Measurements from ENCODE around the gene UQCRQ. TPM values are rescaled to one million over a fixed set of nuclear protein-coding genes. Genes with fewer than 3 reads are reported as not detected.

UQCRQ gene
- total and polyA plus RNA-seq, 2 donors (not counting 3 experiments of a cell fraction or from before 2014, with no cell fraction given), result 246 to 390 TPM

DNA sequence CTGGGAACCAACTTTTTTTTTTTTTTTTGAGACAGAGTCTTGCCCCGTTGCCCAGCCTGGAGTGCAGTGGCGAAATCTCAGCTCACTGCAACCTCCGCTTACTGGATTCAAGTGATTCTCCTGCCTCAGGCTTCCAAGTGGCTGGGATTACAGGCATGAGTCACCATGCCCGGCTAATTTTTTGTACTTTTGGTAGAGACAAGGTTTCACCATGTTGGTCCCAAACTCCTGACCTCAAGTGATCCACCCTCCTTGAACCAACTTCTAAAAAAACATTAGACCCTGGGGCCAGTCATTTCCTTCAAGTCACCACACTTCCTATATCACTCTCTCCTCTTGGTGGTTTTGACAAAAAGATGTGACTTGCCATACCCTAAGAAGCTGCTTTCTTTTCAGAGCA is 25.1 kb upstream of the UQCRQ start:
- BruUV-seq (replicated peaks), result no TSS peak
- no peak for DNase-seq (ENCODE audit: low read depth, low spot score)
- intact Hi-C loops (cut with micrococcal nuclease), result no loop called here
- Histone ChIP-seq H3K9ac (replicated peaks; ENCODE audit: extremely low read depth, insufficient read depth, low read length) (no peak overlapping the region), H3K27me3 (ENCODE audit: control insufficient read depth in 2 of 2, insufficient read depth in 2 of 2, low read length in 2 of 2) (no peaks in the 10 kb centered on the region), H3K27ac (ENCODE audit: insufficient read depth, low read depth, low read length) (no peak overlapping the region), H3K4me2 (ENCODE audit: insufficient read depth, low read length) (no peak overlapping the region), H3K79me2 (ENCODE audit: control insufficient read depth, insufficient read depth, low read length) (no peaks in the 10 kb centered on the region), H2AFZ (ENCODE audit: low read depth, low read length) (no peak overlapping the region), H4K20me1 (replicated peaks; ENCODE audit: control insufficient read depth, extremely low read depth, insufficient read depth, low read length) (no peaks in the 10 kb centered on the region), H3K9me1 (replicated peaks; ENCODE audit: control insufficient read depth, extremely low read depth, insufficient read depth, low read length) (no peaks in the 10 kb centered on the region), H3K4me3 (replicated peaks in 1 of 3; ENCODE audit: insufficient read depth in 1 of 3, low read depth in 1 of 3, low read length in 3 of 3) (no peak overlapping the region), H3K9me3 (replicated peaks; ENCODE audit: control insufficient read depth, insufficient read depth, low read length) (no peaks in the 10 kb centered on the region), H3K36me3 (ENCODE audit: control insufficient read depth in 2 of 2, extremely low read depth in 1 of 2, insufficient read depth in 2 of 2, low read length in 2 of 2) (no peaks in the 10 kb centered on the region), H3K4me1 (ENCODE audit: control insufficient read depth, extremely low read depth, insufficient read depth, low read length) (peaks cover 22% of the 10 kb centered on the region)
- ChIA-PET CTCF (interaction anchor here (1.1 to 2.2 kb wide), 4 partner anchors 12 to 23 kb away, joined by 3 to 10 read pairs (median 5); no protein-coding TSS in a partner anchor), POLR2A (no interaction called here)
- dilution Hi-C loops (cut with MboI; ENCODE audit: extremely low pct_ligation_motif_present, low sequenced_read_pairs), result no loop called here
- TF ChIP-seq, protein P1, sequence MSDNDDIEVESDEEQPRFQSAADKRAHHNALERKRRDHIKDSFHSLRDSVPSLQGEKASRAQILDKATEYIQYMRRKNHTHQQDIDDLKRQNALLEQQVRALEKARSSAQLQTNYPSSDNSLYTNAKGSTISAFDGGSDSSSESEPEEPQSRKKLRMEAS (IDR thresholded peaks at IDR 0.05; ENCODE audit: insufficient read depth, insufficient read length), result no peak
- TF ChIP-seq POLR2AphosphoS5 (IDR thresholded peaks at IDR 0.05; ENCODE audit: insufficient read depth, low read depth, low read length), result no peak
- no peak for FAIRE-seq

DNA sequence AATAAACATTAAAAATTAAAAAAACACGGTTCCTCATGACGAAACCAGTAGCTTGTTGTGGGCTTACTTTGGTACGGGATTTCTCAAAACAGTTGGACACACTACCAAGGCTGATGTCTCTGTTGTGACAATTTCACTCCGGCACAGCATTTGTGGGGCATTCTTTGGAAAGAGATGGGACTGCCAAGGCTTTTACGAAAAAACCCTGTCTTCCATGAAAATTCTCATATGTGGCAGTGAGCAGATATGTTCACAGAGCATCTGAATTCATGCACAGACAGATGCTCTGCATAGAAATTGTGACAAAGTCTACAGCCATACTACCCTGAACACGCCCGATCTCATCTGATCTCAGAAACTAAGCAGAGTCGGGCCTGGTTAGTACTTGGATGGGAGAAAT is 18.2 kb upstream of the UQCRQ start:
- Histone ChIP-seq H3K4me2 (ENCODE audit: insufficient read depth, low read length) (no peak overlapping the region), H3K4me3 (replicated peaks in 1 of 3; ENCODE audit: insufficient read depth in 1 of 3, low read depth in 1 of 3, low read length in 3 of 3) (no peak overlapping the region), H3K36me3 (ENCODE audit: control insufficient read depth in 2 of 2, extremely low read depth in 1 of 2, insufficient read depth in 2 of 2, low read length in 2 of 2) (no peaks in the 10 kb centered on the region), H3K9me1 (replicated peaks; ENCODE audit: control insufficient read depth, extremely low read depth, insufficient read depth, low read length) (no peaks in the 10 kb centered on the region), H3K9me3 (replicated peaks; ENCODE audit: control insufficient read depth, insufficient read depth, low read length) (no peaks in the 10 kb centered on the region), H3K9ac (replicated peaks; ENCODE audit: extremely low read depth, insufficient read depth, low read length) (no peak overlapping the region), H4K20me1 (replicated peaks; ENCODE audit: control insufficient read depth, extremely low read depth, insufficient read depth, low read length) (no peaks in the 10 kb centered on the region), H3K27me3 (ENCODE audit: control insufficient read depth in 2 of 2, insufficient read depth in 2 of 2, low read length in 2 of 2) (no peaks in the 10 kb centered on the region), H2AFZ (ENCODE audit: low read depth, low read length) (no peak overlapping the region), H3K79me2 (ENCODE audit: control insufficient read depth, insufficient read depth, low read length) (no peaks in the 10 kb centered on the region), H3K4me1 (ENCODE audit: control insufficient read depth, extremely low read depth, insufficient read depth, low read length) (no peaks in the 10 kb centered on the region), H3K27ac (ENCODE audit: insufficient read depth, low read depth, low read length) (no peak overlapping the region)
- dilution Hi-C loops (cut with MboI; ENCODE audit: extremely low pct_ligation_motif_present, low sequenced_read_pairs) (no loop called here), intact Hi-C loops (cut with micrococcal nuclease) (no loop called here)
- TF ChIP-seq EZH2 (IDR thresholded peaks at IDR 0.05; ENCODE audit: borderline replicate concordance, low read depth, low read length, severe bottlenecking), result no peak
- TF ChIP-seq, protein P1 (IDR thresholded peaks at IDR 0.05; ENCODE audit: insufficient read depth, insufficient read length), result no peak
- no peak for TF ChIP-seq POLR2A (IDR thresholded peaks at IDR 0.05; ENCODE audit: low read depth, low read length)
- TF ChIP-seq GATA2 (IDR thresholded peaks at IDR 0.05; ENCODE audit: insufficient read depth, insufficient read length, low read depth, low read length), result no peak
- TF ChIP-seq FOS (IDR thresholded peaks at IDR 0.05; ENCODE audit: borderline replicate concordance, insufficient read depth, low read length), result no peak
- no peak for TF ChIP-seq JUN (IDR thresholded peaks at IDR 0.05; ENCODE audit: borderline replicate concordance, insufficient read depth, insufficient read length, low read depth)
- no peak for TF ChIP-seq MYC (IDR thresholded peaks at IDR 0.05; ENCODE audit: low read depth, low read length)
- TF ChIP-seq, protein P2, sequence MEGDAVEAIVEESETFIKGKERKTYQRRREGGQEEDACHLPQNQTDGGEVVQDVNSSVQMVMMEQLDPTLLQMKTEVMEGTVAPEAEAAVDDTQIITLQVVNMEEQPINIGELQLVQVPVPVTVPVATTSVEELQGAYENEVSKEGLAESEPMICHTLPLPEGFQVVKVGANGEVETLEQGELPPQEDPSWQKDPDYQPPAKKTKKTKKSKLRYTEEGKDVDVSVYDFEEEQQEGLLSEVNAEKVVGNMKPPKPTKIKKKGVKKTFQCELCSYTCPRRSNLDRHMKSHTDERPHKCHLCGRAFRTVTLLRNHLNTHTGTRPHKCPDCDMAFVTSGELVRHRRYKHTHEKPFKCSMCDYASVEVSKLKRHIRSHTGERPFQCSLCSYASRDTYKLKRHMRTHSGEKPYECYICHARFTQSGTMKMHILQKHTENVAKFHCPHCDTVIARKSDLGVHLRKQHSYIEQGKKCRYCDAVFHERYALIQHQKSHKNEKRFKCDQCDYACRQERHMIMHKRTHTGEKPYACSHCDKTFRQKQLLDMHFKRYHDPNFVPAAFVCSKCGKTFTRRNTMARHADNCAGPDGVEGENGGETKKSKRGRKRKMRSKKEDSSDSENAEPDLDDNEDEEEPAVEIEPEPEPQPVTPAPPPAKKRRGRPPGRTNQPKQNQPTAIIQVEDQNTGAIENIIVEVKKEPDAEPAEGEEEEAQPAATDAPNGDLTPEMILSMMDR (IDR thresholded peaks at IDR 0.05; ENCODE audit: extremely low read depth in 1 of 2, insufficient read depth in 1 of 2, low read depth in 1 of 2, low read length in 2 of 2), result no peak
- TF ChIP-seq POLR2AphosphoS5 (IDR thresholded peaks at IDR 0.05; ENCODE audit: insufficient read depth, low read depth, low read length), result no peak
- ChIA-PET POLR2A (interaction anchor here (0.6 kb wide), 1 partner anchor 78 kb away, joined by 3 read pairs; no protein-coding TSS in a partner anchor), CTCF (interaction anchor here (1.5 kb wide), 1 partner anchor 18 kb away, joined by 3 read pairs; the partner anchor contains the start of gene SHROOM1)
- BruUV-seq (replicated peaks), result no TSS peak
- DNase-seq (ENCODE audit: low read depth, low spot score), result no peak
- no peak for FAIRE-seq
